Measurements from ENCODE around the gene PKP1.

PKP1 gene

DNA sequence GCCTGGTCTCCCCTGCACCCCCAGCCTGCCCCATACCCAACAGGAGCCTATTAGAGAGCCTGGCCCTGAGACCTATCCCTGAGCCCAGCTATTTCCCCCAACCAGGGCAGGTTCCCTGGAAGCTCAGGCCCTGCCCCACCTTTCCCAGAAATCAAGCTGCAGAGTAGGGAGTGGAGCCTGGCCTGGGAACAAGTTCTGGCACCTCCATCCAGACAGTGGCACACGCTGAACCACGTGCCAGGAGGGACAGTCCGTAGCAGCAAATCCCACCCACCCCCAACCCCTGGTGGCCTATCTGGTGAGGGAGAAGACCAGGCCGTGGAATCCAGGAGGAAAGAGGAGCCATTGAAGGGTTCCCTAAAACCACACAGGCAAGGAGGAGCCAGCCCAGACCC is 71.6 kb downstream of the PKP1 start:
- no peak for TF ChIP-seq ARNTL (CRISPR knock-in tag; IDR thresholded peaks at IDR 0.05; ENCODE audit: borderline replicate concordance, low read depth)
- no peak for TF ChIP-seq ZNF565 (CRISPR knock-in tag; conservative IDR thresholded peaks at IDR 0.05; ENCODE audit: low read depth)
- no peak for TF ChIP-seq TSHZ2 (CRISPR knock-in tag; IDR thresholded peaks at IDR 0.05)
- no peak for TF ChIP-seq OSR1 (CRISPR knock-in tag; IDR thresholded peaks at IDR 0.05)
- TF ChIP-seq PPARA (CRISPR knock-in tag; IDR thresholded peaks at IDR 0.05; ENCODE audit: borderline replicate concordance): no peak
- TF ChIP-seq GLIS3 (CRISPR knock-in tag; IDR thresholded peaks at IDR 0.05): no peak
- TF ChIP-seq, protein P1, sequence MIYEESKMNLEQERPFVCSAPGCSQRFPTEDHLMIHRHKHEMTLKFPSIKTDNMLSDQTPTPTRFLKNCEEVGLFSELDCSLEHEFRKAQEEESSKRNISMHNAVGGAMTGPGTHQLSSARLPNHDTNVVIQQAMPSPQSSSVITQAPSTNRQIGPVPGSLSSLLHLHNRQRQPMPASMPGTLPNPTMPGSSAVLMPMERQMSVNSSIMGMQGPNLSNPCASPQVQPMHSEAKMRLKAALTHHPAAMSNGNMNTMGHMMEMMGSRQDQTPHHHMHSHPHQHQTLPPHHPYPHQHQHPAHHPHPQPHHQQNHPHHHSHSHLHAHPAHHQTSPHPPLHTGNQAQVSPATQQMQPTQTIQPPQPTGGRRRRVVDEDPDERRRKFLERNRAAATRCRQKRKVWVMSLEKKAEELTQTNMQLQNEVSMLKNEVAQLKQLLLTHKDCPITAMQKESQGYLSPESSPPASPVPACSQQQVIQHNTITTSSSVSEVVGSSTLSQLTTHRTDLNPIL (CRISPR knock-in tag; IDR thresholded peaks at IDR 0.05; ENCODE audit: low read depth): no peak
- TF ChIP-seq BACH2 (CRISPR knock-in tag; IDR thresholded peaks at IDR 0.05; ENCODE audit: borderline replicate concordance): no peak
- TF ChIP-seq CSRNP3 (CRISPR knock-in tag; IDR thresholded peaks at IDR 0.05): no peak
- TF ChIP-seq ZNF70 (CRISPR knock-in tag; IDR thresholded peaks at IDR 0.05): no peak
- TF ChIP-seq TOX (CRISPR knock-in tag; IDR thresholded peaks at IDR 0.05; ENCODE audit: borderline replicate concordance): no peak
- no peak for TF ChIP-seq ESRRG (CRISPR knock-in tag; IDR thresholded peaks at IDR 0.05)
- no peak for TF ChIP-seq ISL1 (CRISPR knock-in tag; IDR thresholded peaks at IDR 0.05)
- TF ChIP-seq CSDC2 (CRISPR knock-in tag; IDR thresholded peaks at IDR 0.05): no peak
- TF ChIP-seq POU6F1 (CRISPR knock-in tag; IDR thresholded peaks at IDR 0.05; ENCODE audit: borderline replicate concordance, low read depth): no peak
- no peak for ATAC-seq

DNA sequence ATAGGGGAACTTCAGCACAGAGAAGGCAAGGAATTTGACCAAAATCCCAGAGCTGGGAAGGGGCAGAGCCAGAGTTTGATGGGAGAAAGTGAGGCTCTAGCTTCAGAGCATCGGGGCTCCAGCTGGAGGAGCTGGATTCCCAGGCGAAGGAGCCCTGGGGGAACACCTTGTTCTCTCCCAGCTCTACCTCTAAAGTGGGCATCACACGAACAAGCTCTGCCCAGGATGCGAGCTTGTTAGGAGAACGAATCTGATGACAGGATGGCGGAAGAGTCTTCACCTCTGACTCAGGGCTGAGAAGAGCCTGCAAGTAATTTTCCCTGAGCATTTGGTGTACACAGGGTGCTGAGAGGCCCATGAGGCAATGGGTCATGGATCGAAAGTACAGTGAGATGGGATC is 72.2 kb downstream of the PKP1 start:
- TF ChIP-seq TCF4 (CRISPR knock-in tag; IDR thresholded peaks at IDR 0.05; ENCODE audit: borderline replicate concordance) (no peak), CSRNP3 (CRISPR knock-in tag; IDR thresholded peaks at IDR 0.05) (no peak), ZFP30 (CRISPR knock-in tag; IDR thresholded peaks at IDR 0.05) (no peak), RARB (CRISPR knock-in tag; IDR thresholded peaks at IDR 0.05) (no peak), ISL1 (CRISPR knock-in tag; IDR thresholded peaks at IDR 0.05) (no peak), BACH2 (CRISPR knock-in tag; IDR thresholded peaks at IDR 0.05; ENCODE audit: borderline replicate concordance) (no peak), ZNF565 (CRISPR knock-in tag; conservative IDR thresholded peaks at IDR 0.05; ENCODE audit: low read depth) (no peak)
- ATAC-seq: no peak

DNA sequence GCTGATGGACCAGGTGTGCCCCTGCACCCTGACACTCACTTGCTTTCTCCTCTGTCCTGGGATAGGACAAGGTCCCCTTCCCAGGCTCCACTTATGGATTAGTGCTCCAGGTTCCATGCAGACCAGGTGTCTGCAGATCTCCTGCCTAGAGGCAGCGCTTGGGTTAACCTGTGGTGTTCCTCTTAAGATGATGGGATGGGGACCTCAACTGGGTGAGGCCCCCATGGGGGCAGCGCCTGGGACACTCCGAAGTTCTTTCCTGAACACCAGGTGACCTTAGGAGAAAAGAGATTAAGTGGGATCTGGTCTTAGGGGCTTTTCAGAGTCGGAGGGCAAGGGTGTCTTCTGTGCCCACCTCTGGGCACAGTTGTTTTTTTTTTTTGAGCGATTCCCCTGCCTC is 72.9 kb downstream of the PKP1 start:
- no peak for ATAC-seq
- TF ChIP-seq TCF4 (CRISPR knock-in tag; IDR thresholded peaks at IDR 0.05; ENCODE audit: borderline replicate concordance) (no peak), ZNF8 (CRISPR knock-in tag; IDR thresholded peaks at IDR 0.05) (no peak), ZC3H10 (CRISPR knock-in tag; IDR thresholded peaks at IDR 0.05) (no peak), CSDC2 (CRISPR knock-in tag; IDR thresholded peaks at IDR 0.05) (no peak), ARNTL (CRISPR knock-in tag; IDR thresholded peaks at IDR 0.05; ENCODE audit: borderline replicate concordance, low read depth) (no peak), ZNF565 (CRISPR knock-in tag; conservative IDR thresholded peaks at IDR 0.05; ENCODE audit: low read depth) (no peak), ZFP3 (CRISPR knock-in tag; IDR thresholded peaks at IDR 0.05) (no peak), ZNF70 (CRISPR knock-in tag; IDR thresholded peaks at IDR 0.05) (no peak), ZFP30 (CRISPR knock-in tag; IDR thresholded peaks at IDR 0.05) (no peak), CSRNP3 (CRISPR knock-in tag; IDR thresholded peaks at IDR 0.05) (no peak), ESRRG (CRISPR knock-in tag; IDR thresholded peaks at IDR 0.05) (no peak), PPARA (CRISPR knock-in tag; IDR thresholded peaks at IDR 0.05; ENCODE audit: borderline replicate concordance) (no peak), TOX (CRISPR knock-in tag; IDR thresholded peaks at IDR 0.05; ENCODE audit: borderline replicate concordance) (no peak)
- TF ChIP-seq, protein P1 (CRISPR knock-in tag; IDR thresholded peaks at IDR 0.05; ENCODE audit: low read depth): no peak

Measured in SK-N-SH treated with all-trans-retinoic acid at 6 μM for 48 hours (cell line).